ENCODE results near the gene LARGE1.

DNA sequence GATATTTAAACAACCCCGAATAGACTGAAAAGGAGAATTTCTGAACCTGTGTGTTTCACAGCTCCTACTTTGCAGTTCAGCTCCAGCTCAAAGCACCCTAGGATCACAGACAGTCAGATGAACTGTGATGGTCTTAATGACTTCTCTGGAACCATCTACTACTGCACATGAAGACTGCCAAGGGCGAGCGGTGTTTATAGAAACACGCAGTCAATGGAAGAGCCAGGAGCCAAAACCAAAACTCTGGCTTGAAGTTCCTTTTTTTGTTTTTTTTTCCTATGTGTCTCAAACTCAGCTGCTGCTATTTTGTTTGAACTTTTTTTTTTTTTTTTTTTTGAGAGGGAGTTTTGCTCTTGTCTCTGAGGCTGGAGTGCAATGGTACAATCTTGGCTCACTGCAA lies 479.5 kb downstream of the LARGE1 start:
- TF ChIP-seq POLR2A (IDR thresholded peaks at IDR 0.05; ENCODE audit: control extremely low read depth in 1 of 2, low read depth in 2 of 2, low read length in 2 of 2): no peak
- TF ChIP-seq, protein P1, sequence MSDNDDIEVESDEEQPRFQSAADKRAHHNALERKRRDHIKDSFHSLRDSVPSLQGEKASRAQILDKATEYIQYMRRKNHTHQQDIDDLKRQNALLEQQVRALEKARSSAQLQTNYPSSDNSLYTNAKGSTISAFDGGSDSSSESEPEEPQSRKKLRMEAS (IDR thresholded peaks at IDR 0.05): no peak
- no peak for TF ChIP-seq EGR1 (IDR thresholded peaks at IDR 0.05; ENCODE audit: borderline replicate concordance, low read depth, low read length)
- TF ChIP-seq, protein P2, sequence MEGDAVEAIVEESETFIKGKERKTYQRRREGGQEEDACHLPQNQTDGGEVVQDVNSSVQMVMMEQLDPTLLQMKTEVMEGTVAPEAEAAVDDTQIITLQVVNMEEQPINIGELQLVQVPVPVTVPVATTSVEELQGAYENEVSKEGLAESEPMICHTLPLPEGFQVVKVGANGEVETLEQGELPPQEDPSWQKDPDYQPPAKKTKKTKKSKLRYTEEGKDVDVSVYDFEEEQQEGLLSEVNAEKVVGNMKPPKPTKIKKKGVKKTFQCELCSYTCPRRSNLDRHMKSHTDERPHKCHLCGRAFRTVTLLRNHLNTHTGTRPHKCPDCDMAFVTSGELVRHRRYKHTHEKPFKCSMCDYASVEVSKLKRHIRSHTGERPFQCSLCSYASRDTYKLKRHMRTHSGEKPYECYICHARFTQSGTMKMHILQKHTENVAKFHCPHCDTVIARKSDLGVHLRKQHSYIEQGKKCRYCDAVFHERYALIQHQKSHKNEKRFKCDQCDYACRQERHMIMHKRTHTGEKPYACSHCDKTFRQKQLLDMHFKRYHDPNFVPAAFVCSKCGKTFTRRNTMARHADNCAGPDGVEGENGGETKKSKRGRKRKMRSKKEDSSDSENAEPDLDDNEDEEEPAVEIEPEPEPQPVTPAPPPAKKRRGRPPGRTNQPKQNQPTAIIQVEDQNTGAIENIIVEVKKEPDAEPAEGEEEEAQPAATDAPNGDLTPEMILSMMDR (IDR thresholded peaks at IDR 0.05; ENCODE audit: control extremely low read depth in 1 of 3, insufficient read depth in 1 of 3, low read depth in 1 of 3, low read length in 3 of 3): no peak
- TF ChIP-seq YY1 (IDR thresholded peaks at IDR 0.05; ENCODE audit: low read depth, low read length): no peak
- TF ChIP-seq PHF8 (conservative IDR thresholded peaks at IDR 0.05; ENCODE audit: low read depth, low read length): no peak
- TF ChIP-seq RAD21 (IDR thresholded peaks at IDR 0.05 in 1 of 2, conservative IDR thresholded peaks at IDR 0.05 in 1 of 2; ENCODE audit: low read depth in 2 of 2, low read length in 2 of 2): no peak
- TF ChIP-seq EZH2 (IDR thresholded peaks at IDR 0.05; ENCODE audit: low read depth, low read length, severe bottlenecking): no peak
- TF ChIP-seq EP300 (IDR thresholded peaks at IDR 0.05; ENCODE audit: borderline replicate concordance in 1 of 2, low read depth in 2 of 2, low read length in 2 of 2): no peak
- TF ChIP-seq, protein P3, sequence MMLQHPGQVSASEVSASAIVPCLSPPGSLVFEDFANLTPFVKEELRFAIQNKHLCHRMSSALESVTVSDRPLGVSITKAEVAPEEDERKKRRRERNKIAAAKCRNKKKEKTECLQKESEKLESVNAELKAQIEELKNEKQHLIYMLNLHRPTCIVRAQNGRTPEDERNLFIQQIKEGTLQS (IDR thresholded peaks at IDR 0.05; ENCODE audit: insufficient read depth, low read depth, low read length): no peak
- TF ChIP-seq BCL11A (IDR thresholded peaks at IDR 0.05; ENCODE audit: low read depth in 2 of 2, low read length in 2 of 2): no peak
- TF ChIP-seq JUND (IDR thresholded peaks at IDR 0.05; ENCODE audit: low read length): no peak
- no peak for TF ChIP-seq GABPA (IDR thresholded peaks at IDR 0.05; ENCODE audit: borderline replicate concordance, insufficient read depth, low read length)
